CD14-positive monocyte (primary cell): ENCODE data around the gene KRTAP10-10. TPM values are rescaled to one million over a fixed set of nuclear protein-coding genes. Genes with fewer than 3 reads are reported as not detected.

ENCODE experiments used
- DNase-seq, 3 donors: peaks; one replicate each; pipeline ENCODE4 v3.0.0-alpha.2; 2011 to 2022
- H2AFZ ChIP-seq: 2 replicates; pipeline ENCODE4 v1.6.0; 2012; ENCODE audit warnings: mild to moderate bottlenecking, low read depth, low read length, inconsistent platforms; ENCODE audit not compliant: insufficient read depth, poor library complexity, severe bottlenecking
- H3K27ac ChIP-seq, 2 donors: 1 replicate in 1 of 2; 2 replicates in 1 of 2; pipeline ENCODE4 v1.5.1; 2012 to 2013; ENCODE audit warnings: low read length in 2 of 2, control low read depth in 1 of 2, inconsistent platforms in 1 of 2, low read depth in 1 of 2, mild to moderate bottlenecking in 1 of 2
- H3K27me3 ChIP-seq, 2 donors: one replicate each; pipeline versions ENCODE4 v1.6.0 to v1.6.1; 2011 to 2013; ENCODE audit warnings: low read length in 2 of 2; ENCODE audit not compliant: control insufficient read depth in 2 of 2, insufficient read depth in 2 of 2
- H3K36me3 ChIP-seq, 2 donors: replicated peaks in 1 of 2; 1 replicate in 1 of 2; 2 replicates in 1 of 2; pipeline versions ENCODE4 v1.5.1 to v1.6.1; 2012 to 2013; ENCODE audit warnings: low read length in 2 of 2, control low read depth in 1 of 2, inconsistent platforms in 1 of 2, mild to moderate bottlenecking in 1 of 2; ENCODE audit not compliant: insufficient read depth in 2 of 2, control insufficient read depth in 1 of 2
- H3K4me1 ChIP-seq, 2 donors: 1 replicate in 1 of 2; 2 replicates in 1 of 2; pipeline versions ENCODE4 v1.5.1 to v1.6.1; 2012 to 2013; ENCODE audit warnings: low read length in 2 of 2, control low read depth in 1 of 2, inconsistent platforms in 1 of 2, mild to moderate bottlenecking in 1 of 2, moderate library complexity in 1 of 2; ENCODE audit not compliant: insufficient read depth in 2 of 2, control insufficient read depth in 1 of 2
- H3K4me2 ChIP-seq: replicated peaks from 2 replicates; pipeline ENCODE3; 2012; ENCODE audit warnings: low read length, moderate library complexity, mild to moderate bottlenecking; ENCODE audit not compliant: poor library complexity, severe bottlenecking; ENCODE audit errors: extremely low read depth
- H3K4me3 ChIP-seq, 3 experiments: fragments of 200-600 bp in 1 of 3; sonication (generic) in 1 of 3; replicated peaks in 1 of 3; 1 replicate in 2 of 3; 2 replicates in 1 of 3; pipeline ENCODE4 v1.5.1; 2011 to 2013; ENCODE audit warnings: low read length in 3 of 3, mild to moderate bottlenecking in 3 of 3, control low read depth in 2 of 3, low read depth in 2 of 3, inconsistent platforms in 1 of 3, moderate library complexity in 1 of 3
- H3K79me2 ChIP-seq: 2 replicates; pipeline ENCODE4 v1.6.0; 2012; ENCODE audit warnings: mild to moderate bottlenecking, control low read depth, inconsistent platforms, low read length, moderate library complexity; ENCODE audit not compliant: insufficient read depth
- H3K9ac ChIP-seq: 2 replicates; pipeline ENCODE4 v1.6.0; 2017; ENCODE audit warnings: low read length, mild to moderate bottlenecking; ENCODE audit not compliant: insufficient read depth, poor library complexity, severe bottlenecking
- H3K9me3 ChIP-seq, 2 donors: replicated peaks in 1 of 2; 1 replicate in 1 of 2; 2 replicates in 1 of 2; pipeline versions ENCODE4 v1.5.1 to v1.6.1; 2012 to 2013; ENCODE audit warnings: low read length in 2 of 2, control low read depth in 1 of 2; ENCODE audit not compliant: control insufficient read depth in 1 of 2, insufficient read depth in 1 of 2
- H4K20me1 ChIP-seq: 2 replicates; pipeline ENCODE4 v1.6.0; 2012; ENCODE audit warnings: mild to moderate bottlenecking, low read length, control low read depth, moderate library complexity; ENCODE audit not compliant: insufficient read depth
- H3K27ac Mint-ChIP-seq, 7 donors: one replicate each; pipeline ENCODE4 v1.8.0; 2020; ENCODE audit warnings: mild to moderate bottlenecking in 7 of 7, mixed read lengths in 7 of 7, moderate library complexity in 6 of 7, inconsistent platforms in 2 of 7
- H3K27me3 Mint-ChIP-seq, 3 donors: one replicate each; pipeline ENCODE4 v1.8.0; 2021 to 2022; ENCODE audit warnings: low read depth in 3 of 3, mild to moderate bottlenecking in 3 of 3, mixed read lengths in 3 of 3, moderate library complexity in 3 of 3, inconsistent platforms in 1 of 3
- H3K36me3 Mint-ChIP-seq, 2 donors: one replicate each; pipeline ENCODE4 v1.8.0; 2020; ENCODE audit warnings: mixed read lengths in 2 of 2, inconsistent platforms in 1 of 2, mild to moderate bottlenecking in 1 of 2
- H3K4me1 Mint-ChIP-seq: one replicate; pipeline ENCODE4 v1.8.0; 2020; ENCODE audit warnings: mild to moderate bottlenecking, mixed read lengths
- H3K4me3 Mint-ChIP-seq, 2 donors: one replicate each; pipeline ENCODE4 v1.8.0; 2020; ENCODE audit warnings: mild to moderate bottlenecking in 2 of 2, mixed read lengths in 2 of 2, moderate library complexity in 1 of 2
- H3K9me3 Mint-ChIP-seq, 7 donors: one replicate each; pipeline ENCODE4 v1.8.0; 2020 to 2022; ENCODE audit warnings: mixed read lengths in 7 of 7, mild to moderate bottlenecking in 6 of 7, moderate library complexity in 6 of 7, inconsistent platforms in 2 of 7
- WGBS: methylation state at CpG from one replicate; pipeline ENCODE4 v1.1.5; 2013; ENCODE audit warnings: missing lambda C conversion rate; ENCODE audit not compliant: insufficient coverage; 5-methylcytosine and 5-hydroxymethylcytosine counted together
- intact Hi-C, 2 donors: fragments of 100-400 bp; cut with micrococcal nuclease; formaldehyde crosslinking; loops; one replicate each; pipeline versions ENCODE4 v1.15.0 to v1.15.1; 2023
- polyA plus RNA-seq, 3 donors: library from polyadenylated mRNA; depleted of rRNA in 1 of 3; unstranded in 2 of 3; stranded (reverse) in 1 of 3; fragments of 300-500 nt in 2 of 3; fragments of >200 nt in 1 of 3; fragmentation: Illumina TruSeq in 2 of 3; gene quantifications; 1 replicate in 2 of 3; 2 replicates in 1 of 3; pipeline ENCODE4 v1.2.3, GENCODE V29; 2012 to 2021
- TF ChIP-seq, protein P1 (sequence below): fragments of 200-600 bp; IDR thresholded peaks from one replicate; pipeline ENCODE4 v1.8.0; 2022; ENCODE audit warnings: antibody characterized with exemption, mild to moderate bottlenecking

KRTAP10-10 gene
- polyA plus RNA-seq, 3 donors, result not detected

DNA sequence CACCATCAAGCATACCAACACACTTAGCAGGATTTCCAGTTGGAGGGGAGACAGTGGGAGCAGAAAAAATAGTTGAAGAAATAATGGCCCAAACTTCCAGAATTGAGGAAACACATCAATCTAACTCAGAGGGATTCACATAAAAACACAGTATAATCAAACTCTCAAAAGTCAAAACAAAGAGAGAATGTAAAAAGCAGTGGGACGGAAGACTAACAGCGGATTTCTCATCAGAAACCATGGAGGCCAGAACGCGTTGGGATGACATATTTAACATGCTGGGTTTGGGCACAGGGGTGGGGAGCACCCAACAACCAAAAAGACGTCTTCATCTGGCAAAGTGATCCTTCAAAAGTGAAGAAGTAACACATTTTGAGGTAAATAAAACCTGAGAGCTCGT, 17.3 kb upstream of the KRTAP10-10 start:
- TF ChIP-seq, protein P1, sequence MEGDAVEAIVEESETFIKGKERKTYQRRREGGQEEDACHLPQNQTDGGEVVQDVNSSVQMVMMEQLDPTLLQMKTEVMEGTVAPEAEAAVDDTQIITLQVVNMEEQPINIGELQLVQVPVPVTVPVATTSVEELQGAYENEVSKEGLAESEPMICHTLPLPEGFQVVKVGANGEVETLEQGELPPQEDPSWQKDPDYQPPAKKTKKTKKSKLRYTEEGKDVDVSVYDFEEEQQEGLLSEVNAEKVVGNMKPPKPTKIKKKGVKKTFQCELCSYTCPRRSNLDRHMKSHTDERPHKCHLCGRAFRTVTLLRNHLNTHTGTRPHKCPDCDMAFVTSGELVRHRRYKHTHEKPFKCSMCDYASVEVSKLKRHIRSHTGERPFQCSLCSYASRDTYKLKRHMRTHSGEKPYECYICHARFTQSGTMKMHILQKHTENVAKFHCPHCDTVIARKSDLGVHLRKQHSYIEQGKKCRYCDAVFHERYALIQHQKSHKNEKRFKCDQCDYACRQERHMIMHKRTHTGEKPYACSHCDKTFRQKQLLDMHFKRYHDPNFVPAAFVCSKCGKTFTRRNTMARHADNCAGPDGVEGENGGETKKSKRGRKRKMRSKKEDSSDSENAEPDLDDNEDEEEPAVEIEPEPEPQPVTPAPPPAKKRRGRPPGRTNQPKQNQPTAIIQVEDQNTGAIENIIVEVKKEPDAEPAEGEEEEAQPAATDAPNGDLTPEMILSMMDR, result no peak
- Histone ChIP-seq H3K79me2 (no peaks in the 10 kb centered on the region), H3K4me2 (no peak overlapping the region), H3K9me3 (peaks cover 18 to 33% of the 10 kb centered on the region in 2 donors), H3K4me1 (no peaks in the 10 kb centered on the region), H3K4me3 (no peak overlapping the region), H4K20me1 (no peaks in the 10 kb centered on the region), H3K27ac (no peak overlapping the region), H3K36me3 (no peaks in the 10 kb centered on the region), H3K9ac (no peak overlapping the region), H2AFZ (no peak overlapping the region), H3K27me3 (no peaks in the 10 kb centered on the region)
- Mint-ChIP-seq H3K27me3 (peaks cover 2 to 9% (median 9%) of the 10 kb centered on the region in 3 donors), H3K4me3 (no peak overlapping the region), H3K9me3 (peaks cover 32 to 45% (median 36%) of the 10 kb centered on the region in 7 donors), H3K4me1 (peaks cover 10% of the 10 kb centered on the region), H3K27ac (no peak overlapping the region), H3K36me3 (no peaks in the 10 kb centered on the region)
- WGBS, result 92% methylated on average over 4 of the region's 6 CpGs
- intact Hi-C loops, result no loop called here
- DNase-seq, result no peak

DNA sequence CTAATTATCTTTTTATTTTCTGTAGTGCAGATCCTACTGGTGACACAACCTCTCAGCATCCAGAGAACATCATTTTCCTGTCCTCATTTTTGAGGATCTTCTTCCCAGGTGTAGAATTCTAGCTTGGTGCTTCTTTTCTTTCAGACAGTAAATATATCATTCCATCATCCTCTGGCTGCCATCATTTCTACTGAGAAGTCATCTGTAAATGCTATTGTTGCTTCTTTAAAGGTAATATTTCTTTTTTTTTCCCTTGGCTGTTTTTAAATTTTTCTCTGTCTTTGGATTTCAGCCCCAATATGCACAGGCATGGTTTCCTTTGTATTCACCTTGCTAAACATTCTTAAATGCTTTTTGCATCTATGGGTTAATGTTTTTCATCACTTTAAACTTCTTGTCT, 13.6 kb upstream of the KRTAP10-10 start:
- H3K4me1 Mint-ChIP-seq, result peaks cover 3% of the 10 kb centered on the region
- no peak overlapping the region for H3K4me3 ChIP-seq
- no peaks in the 10 kb centered on the region for H3K36me3 ChIP-seq
- no peaks in the 10 kb centered on the region for H3K4me1 ChIP-seq
- no peak overlapping the region for H3K9ac ChIP-seq
- intact Hi-C loops, result no loop called here
- peaks cover 40 to 57% (median 43%) of the 10 kb centered on the region in 7 donors for H3K9me3 Mint-ChIP-seq
- no peak overlapping the region for H3K27ac Mint-ChIP-seq
- H3K36me3 Mint-ChIP-seq, result no peaks in the 10 kb centered on the region
- H3K4me3 Mint-ChIP-seq, result no peak overlapping the region
- no peak overlapping the region for H2AFZ ChIP-seq
- no peaks in the 10 kb centered on the region for H3K27me3 ChIP-seq
- no peaks in the 10 kb centered on the region for H3K79me2 ChIP-seq
- peaks cover 25 to 33% of the 10 kb centered on the region in 2 donors for H3K9me3 ChIP-seq
- no peaks in the 10 kb centered on the region for H4K20me1 ChIP-seq
- H3K27ac ChIP-seq, result no peak overlapping the region
- TF ChIP-seq, protein P1, result no peak
- no peak overlapping the region for H3K4me2 ChIP-seq
- peaks cover 4 to 14% (median 14%) of the 10 kb centered on the region in 3 donors for H3K27me3 Mint-ChIP-seq
- DNase-seq, result no peak
